Ishikawa (cell line): ENCODE measurements around the gene RNH1.

ENCODE experiments used
- CEBPB ChIP-seq: IDR thresholded peaks from 2 replicates; pipeline ENCODE4 v1.6.1; 2012
- CREB1 ChIP-seq: IDR thresholded peaks from 2 replicates; pipeline ENCODE4 v1.6.1; 2012; ENCODE audit warnings: low read depth
- EGR1 ChIP-seq: IDR thresholded peaks from 2 replicates; pipeline ENCODE4 v1.6.1; 2012
- EP300 ChIP-seq: IDR thresholded peaks from 2 replicates; pipeline ENCODE4 v1.6.1; 2012; ENCODE audit warnings: borderline replicate concordance
- FOXM1 ChIP-seq: IDR thresholded peaks from 2 replicates; pipeline ENCODE4 v1.6.1; 2012; ENCODE audit warnings: low read depth, borderline replicate concordance
- NFIC ChIP-seq: IDR thresholded peaks from 2 replicates; pipeline ENCODE4 v1.6.1; 2012
- RAD21 ChIP-seq: IDR thresholded peaks from 2 replicates; pipeline ENCODE4 v1.6.1; 2012; ENCODE audit warnings: low read depth
- TAF1 ChIP-seq: IDR thresholded peaks from 2 replicates; pipeline ENCODE4 v1.6.1; 2012; ENCODE audit warnings: low read depth, mild to moderate bottlenecking
- TCF12 ChIP-seq: IDR thresholded peaks from 2 replicates; pipeline ENCODE4 v1.6.1; 2012; ENCODE audit warnings: low read depth
- TEAD4 ChIP-seq: IDR thresholded peaks from 2 replicates; pipeline ENCODE4 v1.6.1; 2012
- YY1 ChIP-seq: IDR thresholded peaks from 2 replicates; pipeline ENCODE4 v1.6.1; 2012; ENCODE audit warnings: low read depth
- ZBTB7A ChIP-seq: IDR thresholded peaks from 2 replicates; pipeline ENCODE4 v1.6.1; 2012; ENCODE audit warnings: low read depth
- TF ChIP-seq, protein P1 (sequence below): IDR thresholded peaks from 2 replicates; pipeline ENCODE4 v1.6.1; 2012
- TF ChIP-seq, protein P2 (sequence below): IDR thresholded peaks from 2 replicates; pipeline ENCODE4 v1.6.1; 2012; ENCODE audit warnings: low read depth, mild to moderate bottlenecking
- TF ChIP-seq, protein P3 (sequence below): IDR thresholded peaks from 2 replicates; pipeline ENCODE4 v1.6.1; 2012

The RNH1 gene

DNA sequence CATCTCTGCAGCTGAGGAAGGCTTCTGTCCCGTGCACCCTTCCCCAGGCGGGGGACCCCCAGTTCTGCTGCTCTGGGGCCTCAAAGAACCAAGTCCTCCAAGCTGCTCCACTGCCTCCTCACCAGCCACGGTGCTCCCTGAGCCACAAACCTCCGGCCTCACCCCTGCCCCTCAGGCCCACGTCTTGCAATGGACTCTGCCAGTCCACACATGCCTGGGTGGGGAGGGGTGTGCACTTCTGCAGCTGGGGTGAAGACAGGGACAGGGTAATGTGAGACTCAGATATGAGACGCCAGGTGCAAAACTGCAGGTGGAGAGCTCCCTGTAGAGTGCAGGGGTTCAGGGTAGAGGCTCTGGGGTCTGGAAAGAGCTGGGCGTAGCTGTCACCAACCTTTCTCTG, 60.2 kb downstream of the RNH1 start:
- TF ChIP-seq YY1 (no peak), CEBPB (no peak), ZBTB7A (no peak), CREB1 (no peak), FOXM1 (no peak), RAD21 (no peak), TAF1 (no peak), EGR1 (no peak), TCF12 (no peak), NFIC (no peak)
- TF ChIP-seq, protein P1, sequence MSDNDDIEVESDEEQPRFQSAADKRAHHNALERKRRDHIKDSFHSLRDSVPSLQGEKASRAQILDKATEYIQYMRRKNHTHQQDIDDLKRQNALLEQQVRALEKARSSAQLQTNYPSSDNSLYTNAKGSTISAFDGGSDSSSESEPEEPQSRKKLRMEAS: no peak

DNA sequence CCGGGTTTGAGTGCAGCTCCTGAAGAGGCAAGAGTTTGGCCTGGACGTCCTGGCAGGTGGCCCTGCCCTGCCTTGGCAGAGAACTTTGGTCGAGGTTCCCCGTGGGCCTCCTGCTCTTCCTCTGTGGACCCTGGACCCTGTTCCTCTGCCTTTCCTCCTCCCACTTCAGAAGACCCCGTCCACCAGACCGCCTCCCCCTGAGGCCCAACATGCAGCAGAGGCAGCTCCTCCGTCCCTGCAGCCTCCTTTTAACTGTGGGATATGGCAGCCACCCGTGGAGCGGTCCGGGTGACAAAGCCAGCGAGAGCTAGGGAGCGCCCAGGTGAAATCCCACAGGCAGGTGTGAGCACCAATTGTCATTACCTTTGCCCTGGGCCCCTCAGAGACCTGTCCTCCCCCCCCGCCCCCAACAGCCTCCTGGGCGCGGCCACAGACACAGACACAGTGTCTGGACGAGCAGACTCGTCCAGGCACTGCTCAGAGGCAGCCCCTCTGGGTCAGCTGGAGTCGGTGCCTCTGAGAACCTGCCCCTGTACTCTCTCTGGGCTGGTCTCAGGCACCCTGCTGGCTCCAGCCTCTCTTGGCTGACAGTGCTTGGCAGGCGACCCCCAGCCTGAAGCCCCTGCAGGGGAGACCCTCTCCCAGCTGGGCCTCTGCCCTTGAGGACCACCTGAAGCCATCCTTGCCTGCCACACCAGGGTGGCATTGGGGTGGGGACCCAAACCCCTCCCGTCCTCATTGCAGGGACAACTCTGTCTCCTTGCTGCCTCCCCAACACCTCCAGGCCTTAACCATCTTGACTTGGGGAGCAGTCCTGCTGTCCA, 61.1 kb downstream of the RNH1 start:
- TF ChIP-seq, protein P1: no peak
- TF ChIP-seq RAD21 (no peak), YY1 (no peak), FOXM1 (no peak), TCF12 (no peak), TAF1 (no peak), CEBPB (no peak), ZBTB7A (no peak), CREB1 (no peak), TEAD4 (no peak), EGR1 (no peak), NFIC (no peak), EP300 (no peak)
- TF ChIP-seq, protein P2, sequence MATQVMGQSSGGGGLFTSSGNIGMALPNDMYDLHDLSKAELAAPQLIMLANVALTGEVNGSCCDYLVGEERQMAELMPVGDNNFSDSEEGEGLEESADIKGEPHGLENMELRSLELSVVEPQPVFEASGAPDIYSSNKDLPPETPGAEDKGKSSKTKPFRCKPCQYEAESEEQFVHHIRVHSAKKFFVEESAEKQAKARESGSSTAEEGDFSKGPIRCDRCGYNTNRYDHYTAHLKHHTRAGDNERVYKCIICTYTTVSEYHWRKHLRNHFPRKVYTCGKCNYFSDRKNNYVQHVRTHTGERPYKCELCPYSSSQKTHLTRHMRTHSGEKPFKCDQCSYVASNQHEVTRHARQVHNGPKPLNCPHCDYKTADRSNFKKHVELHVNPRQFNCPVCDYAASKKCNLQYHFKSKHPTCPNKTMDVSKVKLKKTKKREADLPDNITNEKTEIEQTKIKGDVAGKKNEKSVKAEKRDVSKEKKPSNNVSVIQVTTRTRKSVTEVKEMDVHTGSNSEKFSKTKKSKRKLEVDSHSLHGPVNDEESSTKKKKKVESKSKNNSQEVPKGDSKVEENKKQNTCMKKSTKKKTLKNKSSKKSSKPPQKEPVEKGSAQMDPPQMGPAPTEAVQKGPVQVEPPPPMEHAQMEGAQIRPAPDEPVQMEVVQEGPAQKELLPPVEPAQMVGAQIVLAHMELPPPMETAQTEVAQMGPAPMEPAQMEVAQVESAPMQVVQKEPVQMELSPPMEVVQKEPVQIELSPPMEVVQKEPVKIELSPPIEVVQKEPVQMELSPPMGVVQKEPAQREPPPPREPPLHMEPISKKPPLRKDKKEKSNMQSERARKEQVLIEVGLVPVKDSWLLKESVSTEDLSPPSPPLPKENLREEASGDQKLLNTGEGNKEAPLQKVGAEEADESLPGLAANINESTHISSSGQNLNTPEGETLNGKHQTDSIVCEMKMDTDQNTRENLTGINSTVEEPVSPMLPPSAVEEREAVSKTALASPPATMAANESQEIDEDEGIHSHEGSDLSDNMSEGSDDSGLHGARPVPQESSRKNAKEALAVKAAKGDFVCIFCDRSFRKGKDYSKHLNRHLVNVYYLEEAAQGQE: no peak
- TF ChIP-seq, protein P3, sequence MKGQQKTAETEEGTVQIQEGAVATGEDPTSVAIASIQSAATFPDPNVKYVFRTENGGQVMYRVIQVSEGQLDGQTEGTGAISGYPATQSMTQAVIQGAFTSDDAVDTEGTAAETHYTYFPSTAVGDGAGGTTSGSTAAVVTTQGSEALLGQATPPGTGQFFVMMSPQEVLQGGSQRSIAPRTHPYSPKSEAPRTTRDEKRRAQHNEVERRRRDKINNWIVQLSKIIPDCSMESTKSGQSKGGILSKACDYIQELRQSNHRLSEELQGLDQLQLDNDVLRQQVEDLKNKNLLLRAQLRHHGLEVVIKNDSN: no peak
